Smooth muscle cell (in vitro differentiated cells): ENCODE results near the gene FNDC10. TPM values are rescaled to one million over a fixed set of nuclear protein-coding genes. Genes with fewer than 3 reads are reported as not detected.

ENCODE experiments used
- DNase-seq: peaks from one replicate; lab custom pipeline; 2025; ENCODE audit not compliant: unreplicated experiment; lab: John Stamatoyannopoulos, UW
- H2AFZ ChIP-seq: fragments of 200-600 bp; sonication (generic); 2 replicates; pipeline ENCODE4 v1.6.0; 2016; ENCODE audit warnings: antibody characterized with exemption, low read depth, mild to moderate bottlenecking
- H3F3A ChIP-seq: fragments of 200-600 bp; sonication (generic); 2 replicates; pipeline ENCODE4 v1.6.0; 2017; ENCODE audit warnings: antibody characterized with exemption, low read depth
- H3K27ac ChIP-seq: fragments of 200-600 bp; sonication (generic); 2 replicates; pipeline ENCODE4 v1.5.1; 2016; ENCODE audit warnings: low read depth, mild to moderate bottlenecking
- H3K27me3 ChIP-seq: fragments of 200-600 bp; sonication (generic); 2 replicates; pipeline ENCODE4 v1.6.1; 2016; ENCODE audit warnings: low read depth, mild to moderate bottlenecking
- H3K36me3 ChIP-seq: fragments of 200-600 bp; sonication (generic); 2 replicates; pipeline ENCODE4 v1.5.1; 2016; ENCODE audit warnings: low read depth
- H3K4me1 ChIP-seq: fragments of 200-600 bp; sonication (generic); 2 replicates; pipeline ENCODE4 v1.5.1; 2016; ENCODE audit warnings: low read depth
- H3K4me2 ChIP-seq: fragments of 200-600 bp; sonication (generic); 2 replicates; pipeline ENCODE4 v1.6.0; 2016; ENCODE audit warnings: mild to moderate bottlenecking
- H3K4me3 ChIP-seq: fragments of 200-600 bp; sonication (generic); 2 replicates; pipeline ENCODE4 v1.5.1; 2016; ENCODE audit warnings: mild to moderate bottlenecking
- H3K79me2 ChIP-seq: fragments of 200-600 bp; sonication (generic); 2 replicates; pipeline ENCODE4 v1.6.0; 2016; ENCODE audit warnings: low read depth, mild to moderate bottlenecking
- H3K9ac ChIP-seq: fragments of 200-600 bp; sonication (generic); 2 replicates; pipeline ENCODE4 v1.6.0; 2016; ENCODE audit warnings: low read depth
- H3K9me3 ChIP-seq: fragments of 200-600 bp; sonication (generic); replicated peaks from 2 replicates; pipeline ENCODE4 v1.5.1; 2016; ENCODE audit warnings: low read depth
- H4K20me1 ChIP-seq: fragments of 200-600 bp; sonication (generic); 2 replicates; pipeline ENCODE4 v1.6.0; 2016; ENCODE audit warnings: low read depth
- CTCF ChIP-seq: fragments of 200-600 bp; sonication (generic); IDR thresholded peaks from 2 replicates; pipeline ENCODE4 v1.5.1; 2017; ENCODE audit warnings: borderline replicate concordance, mild to moderate bottlenecking, antibody characterized with exemption; ENCODE audit not compliant: insufficient read depth, poor library complexity, severe bottlenecking
- WGBS: methylation state at CpG from one replicate; pipeline ENCODE4 v1.1.7; 2016; ENCODE audit warnings: low lambda C conversion rate; 5-methylcytosine and 5-hydroxymethylcytosine counted together
- polyA plus RNA-seq: library from polyadenylated mRNA; unstranded; fragments of >200 nt; fragmentation: Nextera tagmentation; extraction: Ambion mirVana; gene quantifications from 2 replicates; pipeline ENCODE4 v1.2.1, GENCODE V29; 2016
- total RNA-seq: library from RNA; depleted of rRNA; stranded (reverse); fragments of >200 nt; gene quantifications from 2 replicates; pipeline ENCODE4 v1.2.3, GENCODE V29; 2014

Gene FNDC10
- total and polyA plus RNA-seq, 2 experiments from 2014 or later: 9.1 to 22.5 TPM

DNA sequence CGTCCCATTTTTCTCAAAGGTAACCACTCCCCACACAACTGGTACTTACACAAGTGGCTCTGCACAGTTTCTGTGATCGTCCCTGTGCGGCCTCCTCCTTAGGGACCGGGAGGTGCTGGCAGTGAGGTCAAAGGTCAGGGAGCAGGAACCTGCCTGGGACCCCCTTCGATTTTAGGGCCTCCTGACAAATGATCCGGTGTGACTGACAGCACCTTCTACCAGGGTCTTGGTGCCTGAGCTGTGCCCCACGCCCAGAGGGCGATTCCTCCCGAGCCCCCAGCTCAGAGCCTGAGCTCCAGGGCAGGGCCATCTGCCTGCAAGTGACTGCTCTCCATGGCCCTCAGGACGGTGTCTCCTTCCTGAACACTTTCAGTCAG is 47.7 kb downstream of the FNDC10 start:
- Histone ChIP-seq H3F3A (no peaks in the 10 kb centered on the region), H3K27me3 (no peaks in the 10 kb centered on the region), H4K20me1 (peaks cover 69% of the 10 kb centered on the region), H3K36me3 (no peaks in the 10 kb centered on the region), H3K4me2 (no peak overlapping the region), H3K4me3 (no peak overlapping the region), H3K4me1 (no peaks in the 10 kb centered on the region), H3K79me2 (peaks cover 36% of the 10 kb centered on the region), H3K9ac (no peak overlapping the region), H2AFZ (no peak overlapping the region), H3K27ac (no peak overlapping the region), H3K9me3 (no peaks in the 10 kb centered on the region)
- no peak for DNase-seq
- no peak for TF ChIP-seq CTCF
- WGBS: 90% methylated on average over 10 of the region's 10 CpGs

GRCh38 chr1:1551524-1552262 is 48.2 kb downstream of the FNDC10 start:
- H3K79me2 ChIP-seq: peaks cover 36% of the 10 kb centered on the region
- no peak overlapping the region for H3K27ac ChIP-seq
- H3K4me1 ChIP-seq: no peaks in the 10 kb centered on the region
- H3K9me3 ChIP-seq: no peaks in the 10 kb centered on the region
- H3K4me3 ChIP-seq: no peak overlapping the region
- TF ChIP-seq CTCF: no peak
- H3F3A ChIP-seq: no peaks in the 10 kb centered on the region
- H3K36me3 ChIP-seq: no peaks in the 10 kb centered on the region
- H3K27me3 ChIP-seq: no peaks in the 10 kb centered on the region
- no peak overlapping the region for H3K9ac ChIP-seq
- no peak overlapping the region for H3K4me2 ChIP-seq
- no peak for DNase-seq
- WGBS: 96% methylated on average over 33 of the region's 33 CpGs
- peaks cover 64% of the 10 kb centered on the region for H4K20me1 ChIP-seq
- no peak overlapping the region for H2AFZ ChIP-seq

GRCh38 chr1:1550591-1551432 is 49.1 kb downstream of the FNDC10 start:
- no peak overlapping the region for H3K4me3 ChIP-seq
- H3F3A ChIP-seq: no peaks in the 10 kb centered on the region
- peak; percentile 21 for TF ChIP-seq CTCF
- peaks cover 61% of the 10 kb centered on the region for H4K20me1 ChIP-seq
- no peak for DNase-seq
- no peaks in the 10 kb centered on the region for H3K27me3 ChIP-seq
- H2AFZ ChIP-seq: no peak overlapping the region
- H3K36me3 ChIP-seq: no peaks in the 10 kb centered on the region
- no peak overlapping the region for H3K4me2 ChIP-seq
- no peak overlapping the region for H3K27ac ChIP-seq
- WGBS: 87% methylated on average over 15 of the region's 15 CpGs
- H3K9me3 ChIP-seq: no peaks in the 10 kb centered on the region
- no peak overlapping the region for H3K9ac ChIP-seq
- no peaks in the 10 kb centered on the region for H3K4me1 ChIP-seq
- peaks cover 34% of the 10 kb centered on the region for H3K79me2 ChIP-seq
